HG03280 (cell line): ENCODE results near the gene NOL12.
"Not testable (repeated sequence)": the region's sequence is repeated elsewhere in the genome, so short reads cannot be mapped to it uniquely, and the experiment has no call there.

Experiments
- ATAC-seq: cut with Tn5 transposase; IDR thresholded peaks from one replicate; pipeline ENCODE4 v1.9.1; 2021; ENCODE audit warnings: mild to moderate bottlenecking, moderate library complexity; ENCODE audit not compliant: unreplicated experiment

NOL12 gene

GRCh38 chr22:37710675-37711074 lies 24.5 kb downstream of the NOL12 start:
- ATAC-seq = no peak

GRCh38 chr22:37711490-37711889 lies 25.3 kb downstream of the NOL12 start:
- ATAC-seq = no peak

GRCh38 chr22:37713761-37714160 lies 27.6 kb downstream of the NOL12 start:
- no peak for ATAC-seq

GRCh38 chr22:37714634-37715033 lies 28.5 kb downstream of the NOL12 start:
- ATAC-seq = no peak

GRCh38 chr22:37715760-37716159 lies 29.6 kb downstream of the NOL12 start:
- no peak for ATAC-seq

GRCh38 chr22:37716708-37717107 lies 30.6 kb downstream of the NOL12 start:
- ATAC-seq = no peak

GRCh38 chr22:37717235-37717634 lies 31.1 kb downstream of the NOL12 start:
- ATAC-seq = not testable (repeated sequence)

- ATAC-seq = not testable (repeated sequence)
These were observed 31.7 kb downstream of the NOL12 start for GRCh38 chr22:37717746-37718305.

- no peak for ATAC-seq
These were observed 39.6 kb downstream of the NOL12 start for GRCh38 chr22:37725551-37726240.

- ATAC-seq = no peak
These were observed 40.2 kb downstream of the NOL12 start for GRCh38 chr22:37726241-37726887.

- ATAC-seq = no peak
These were observed 42.5 kb downstream of the NOL12 start for GRCh38 chr22:37728620-37729019.

- no peak for ATAC-seq
These were observed 45.8 kb downstream of the NOL12 start for GRCh38 chr22:37731804-37732471.

GRCh38 chr22:37732699-37733607 lies 46.8 kb downstream of the NOL12 start:
- ATAC-seq = no peak

GRCh38 chr22:37733625-37734401 lies 47.7 kb downstream of the NOL12 start:
- ATAC-seq = no peak

- ATAC-seq = no peak
These were observed 48.2 kb downstream of the NOL12 start for GRCh38 chr22:37734402-37734700.

GRCh38 chr22:37734964-37735451 lies 48.9 kb downstream of the NOL12 start:
- no peak for ATAC-seq

GRCh38 chr22:37739035-37739434 lies 52.9 kb downstream of the NOL12 start:
- ATAC-seq = no peak

- ATAC-seq = no peak
These were observed 53.5 kb downstream of the NOL12 start for GRCh38 chr22:37739611-37740049.

GRCh38 chr22:37740455-37741311 lies 54.5 kb downstream of the NOL12 start:
- no peak for ATAC-seq
